C4-2B (cell line): ENCODE measurements around the gene DPP7.

Experiments
- ZFX ChIP-seq: fragments of 450-650 bp; IDR thresholded peaks from 2 replicates; pipeline ENCODE4 v1.6.1; 2017
- TF ChIP-seq, protein P1 (sequence below): fragments of 450-650 bp; conservative IDR thresholded peaks from 2 replicates; pipeline ENCODE4 v1.5.1; 2017; ENCODE audit warnings: mild to moderate bottlenecking

GRCh38 chr9:137070906-137071275 lies 43.6 kb downstream of the DPP7 start:
- TF ChIP-seq, protein P1, sequence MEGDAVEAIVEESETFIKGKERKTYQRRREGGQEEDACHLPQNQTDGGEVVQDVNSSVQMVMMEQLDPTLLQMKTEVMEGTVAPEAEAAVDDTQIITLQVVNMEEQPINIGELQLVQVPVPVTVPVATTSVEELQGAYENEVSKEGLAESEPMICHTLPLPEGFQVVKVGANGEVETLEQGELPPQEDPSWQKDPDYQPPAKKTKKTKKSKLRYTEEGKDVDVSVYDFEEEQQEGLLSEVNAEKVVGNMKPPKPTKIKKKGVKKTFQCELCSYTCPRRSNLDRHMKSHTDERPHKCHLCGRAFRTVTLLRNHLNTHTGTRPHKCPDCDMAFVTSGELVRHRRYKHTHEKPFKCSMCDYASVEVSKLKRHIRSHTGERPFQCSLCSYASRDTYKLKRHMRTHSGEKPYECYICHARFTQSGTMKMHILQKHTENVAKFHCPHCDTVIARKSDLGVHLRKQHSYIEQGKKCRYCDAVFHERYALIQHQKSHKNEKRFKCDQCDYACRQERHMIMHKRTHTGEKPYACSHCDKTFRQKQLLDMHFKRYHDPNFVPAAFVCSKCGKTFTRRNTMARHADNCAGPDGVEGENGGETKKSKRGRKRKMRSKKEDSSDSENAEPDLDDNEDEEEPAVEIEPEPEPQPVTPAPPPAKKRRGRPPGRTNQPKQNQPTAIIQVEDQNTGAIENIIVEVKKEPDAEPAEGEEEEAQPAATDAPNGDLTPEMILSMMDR, result no peak
- TF ChIP-seq ZFX, result no peak
